ENCODE results near the gene PSMD8.

PSMD8 gene

DNA sequence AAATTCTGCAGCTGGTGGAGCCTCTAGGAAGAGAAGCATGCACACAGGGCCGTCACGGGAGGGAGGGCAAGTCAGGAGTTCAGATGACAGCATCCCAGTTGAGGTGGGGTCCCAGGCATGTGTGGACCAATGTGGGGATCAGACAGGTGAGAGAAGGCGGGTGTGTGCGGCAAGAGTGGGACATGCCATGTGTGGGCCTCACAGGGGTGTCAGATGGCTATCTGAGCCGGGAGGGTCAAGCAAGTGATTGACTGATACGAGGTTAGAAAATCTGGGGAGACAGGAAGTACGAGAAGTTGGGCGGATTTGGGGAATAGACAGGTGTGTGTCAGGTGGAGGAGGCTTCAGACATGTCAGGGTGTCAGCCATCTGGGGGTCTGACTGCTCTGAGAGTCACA, 42.8 kb downstream of the PSMD8 start:
- H3K36me3 ChIP-seq: no peaks in the 10 kb centered on the region
- TF ChIP-seq, protein P1, sequence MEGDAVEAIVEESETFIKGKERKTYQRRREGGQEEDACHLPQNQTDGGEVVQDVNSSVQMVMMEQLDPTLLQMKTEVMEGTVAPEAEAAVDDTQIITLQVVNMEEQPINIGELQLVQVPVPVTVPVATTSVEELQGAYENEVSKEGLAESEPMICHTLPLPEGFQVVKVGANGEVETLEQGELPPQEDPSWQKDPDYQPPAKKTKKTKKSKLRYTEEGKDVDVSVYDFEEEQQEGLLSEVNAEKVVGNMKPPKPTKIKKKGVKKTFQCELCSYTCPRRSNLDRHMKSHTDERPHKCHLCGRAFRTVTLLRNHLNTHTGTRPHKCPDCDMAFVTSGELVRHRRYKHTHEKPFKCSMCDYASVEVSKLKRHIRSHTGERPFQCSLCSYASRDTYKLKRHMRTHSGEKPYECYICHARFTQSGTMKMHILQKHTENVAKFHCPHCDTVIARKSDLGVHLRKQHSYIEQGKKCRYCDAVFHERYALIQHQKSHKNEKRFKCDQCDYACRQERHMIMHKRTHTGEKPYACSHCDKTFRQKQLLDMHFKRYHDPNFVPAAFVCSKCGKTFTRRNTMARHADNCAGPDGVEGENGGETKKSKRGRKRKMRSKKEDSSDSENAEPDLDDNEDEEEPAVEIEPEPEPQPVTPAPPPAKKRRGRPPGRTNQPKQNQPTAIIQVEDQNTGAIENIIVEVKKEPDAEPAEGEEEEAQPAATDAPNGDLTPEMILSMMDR (IDR thresholded peaks at IDR 0.05): no peak
- intact Hi-C loops (cut with DNase I; ENCODE audit: low total_unique reads): loop anchor here (10.0 kb wide), 1 partner anchor 88 kb away; no protein-coding TSS in a partner anchor

DNA sequence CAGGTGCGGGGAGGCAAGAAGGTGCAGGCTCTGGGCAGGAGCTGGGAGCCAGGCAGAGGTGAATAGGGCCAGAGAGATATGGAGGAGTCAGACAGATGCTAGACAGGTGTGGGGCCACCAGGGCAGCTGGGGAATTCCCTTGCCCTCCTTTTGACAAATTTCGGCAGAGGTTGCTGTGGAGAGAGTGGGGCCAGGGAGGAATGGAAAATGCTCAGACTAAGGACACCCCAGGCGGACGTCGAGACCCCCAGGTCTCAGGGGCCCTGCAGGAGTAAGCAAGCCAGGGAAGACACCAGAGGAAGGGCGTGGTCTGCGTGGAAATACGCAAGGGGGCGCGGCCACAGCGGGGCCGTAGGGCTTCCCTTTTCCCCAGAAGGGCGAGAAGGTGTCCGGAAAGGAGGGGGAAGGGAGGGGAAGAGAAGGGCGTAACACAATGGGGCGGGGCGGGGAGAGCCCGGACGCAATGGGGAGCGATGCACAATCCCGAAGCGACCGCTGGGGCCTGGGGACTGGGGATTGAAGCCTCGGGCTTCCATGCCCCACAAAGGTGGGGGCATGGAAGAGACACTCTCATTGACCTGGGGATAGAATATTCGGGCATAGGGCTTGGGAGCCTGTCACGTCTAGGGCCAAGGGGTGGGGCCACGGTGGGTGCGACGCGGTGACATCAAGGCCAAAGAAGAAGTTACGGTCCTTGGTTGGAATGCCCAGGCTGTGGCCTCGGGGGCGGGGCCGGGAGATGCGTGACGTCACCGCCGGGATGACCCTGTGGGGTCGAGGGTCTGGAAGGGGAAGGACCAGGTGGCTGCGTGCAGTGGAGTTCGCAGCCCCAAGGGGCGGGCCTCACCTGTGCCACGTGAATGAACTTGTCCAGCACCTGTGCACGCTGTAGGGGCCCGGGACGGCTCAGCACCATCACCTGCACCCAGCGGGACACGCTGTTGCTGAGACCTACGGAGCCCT, 43.5 kb downstream of the PSMD8 start:
- peaks cover 0 to 10% (median 5%) of the 10 kb centered on the region in 4 donors for H3K4me1 ChIP-seq
- TF ChIP-seq, protein P1 (IDR thresholded peaks at IDR 0.05): no peak
- H3K27ac ChIP-seq: no peak overlapping the region
- no peaks in the 10 kb centered on the region for H3K36me3 ChIP-seq
- peak in 1 of 2 donors; percentile 59 for DNase-seq
- no peaks in the 10 kb centered on the region for H3K9me3 ChIP-seq
- H3K4me3 ChIP-seq: peak overlapping the region in 1 of 2 donors; percentile 21
- intact Hi-C loops (cut with DNase I; ENCODE audit: low total_unique reads): loop anchor here (10.0 kb wide), 1 partner anchor 87 kb away; no protein-coding TSS in a partner anchor
- peaks cover 0 to 63% of the 10 kb centered on the region in 2 donors for H3K27me3 ChIP-seq

More for the DNA sequence above, 42.8 kb downstream of the PSMD8 start:
- no peaks in the 10 kb centered on the region for H3K9me3 ChIP-seq
- H3K27me3 ChIP-seq: peaks cover 0 to 59% of the 10 kb centered on the region in 2 donors
- no peak overlapping the region for H3K27ac ChIP-seq
- peaks cover 0 to 10% (median 5%) of the 10 kb centered on the region in 4 donors for H3K4me1 ChIP-seq
- no peak for DNase-seq
- H3K4me3 ChIP-seq: no peak overlapping the region

DNA sequence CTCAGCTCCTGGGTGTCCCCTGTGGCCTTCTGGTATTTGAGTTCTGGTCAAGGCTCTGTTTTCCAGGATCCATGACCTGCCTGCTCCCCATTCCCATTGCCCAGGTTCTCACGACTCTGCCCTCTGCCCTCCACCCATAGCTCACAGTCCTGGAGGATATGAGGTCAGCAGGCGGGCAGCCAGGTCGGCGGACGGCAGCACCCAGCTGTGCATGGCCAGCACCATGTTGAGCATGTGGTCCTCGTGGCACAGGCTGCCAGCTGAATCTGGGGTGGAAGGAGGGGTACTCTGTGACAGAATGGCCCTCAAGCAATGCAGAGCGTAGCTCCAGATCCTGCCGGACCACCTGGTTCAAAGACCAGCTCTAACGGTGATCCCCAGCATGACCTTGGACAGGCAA, 46.6 kb downstream of the PSMD8 start:
- H3K9me3 ChIP-seq: no peaks in the 10 kb centered on the region
- H3K27ac ChIP-seq: no peak overlapping the region
- H3K4me1 ChIP-seq: peaks cover 0 to 10% (median 5%) of the 10 kb centered on the region in 4 donors
- DNase-seq: no peak
- intact Hi-C loops (cut with DNase I; ENCODE audit: low total_unique reads): no loop called here
- TF ChIP-seq, protein P1 (IDR thresholded peaks at IDR 0.05): no peak
- H3K4me3 ChIP-seq: no peak overlapping the region
- no peaks in the 10 kb centered on the region for H3K36me3 ChIP-seq
- peaks cover 0 to 78% of the 10 kb centered on the region in 2 donors for H3K27me3 ChIP-seq

DNA sequence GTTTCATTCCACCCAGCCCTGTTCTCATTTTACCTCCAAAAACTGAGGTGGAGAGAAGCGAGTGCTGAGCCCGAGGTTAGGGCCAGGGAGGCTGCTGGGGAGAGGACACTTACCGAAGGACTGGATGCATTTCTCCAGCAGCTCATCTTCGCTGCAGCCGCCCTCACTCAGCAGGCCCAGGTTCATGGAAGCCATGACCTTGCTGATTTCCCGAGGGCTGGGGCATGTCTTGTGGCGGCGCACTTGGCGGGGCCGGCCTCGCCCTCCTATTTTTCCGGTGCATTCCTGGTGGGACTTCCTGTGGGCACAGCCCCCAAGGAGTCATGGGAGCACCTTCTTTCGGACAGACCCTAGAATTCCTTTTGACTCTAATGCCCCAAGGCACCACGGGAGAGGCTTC, 47.5 kb downstream of the PSMD8 start:
- Histone ChIP-seq H3K27me3 (peaks cover 0 to 75% of the 10 kb centered on the region in 2 donors), H3K36me3 (no peaks in the 10 kb centered on the region), H3K4me1 (peaks cover 0 to 10% (median 5%) of the 10 kb centered on the region in 4 donors), H3K27ac (no peak overlapping the region), H3K4me3 (no peak overlapping the region), H3K9me3 (no peaks in the 10 kb centered on the region)
- DNase-seq: no peak
- TF ChIP-seq, protein P1 (IDR thresholded peaks at IDR 0.05): no peak
- intact Hi-C loops (cut with DNase I; ENCODE audit: low total_unique reads): no loop called here

DNA sequence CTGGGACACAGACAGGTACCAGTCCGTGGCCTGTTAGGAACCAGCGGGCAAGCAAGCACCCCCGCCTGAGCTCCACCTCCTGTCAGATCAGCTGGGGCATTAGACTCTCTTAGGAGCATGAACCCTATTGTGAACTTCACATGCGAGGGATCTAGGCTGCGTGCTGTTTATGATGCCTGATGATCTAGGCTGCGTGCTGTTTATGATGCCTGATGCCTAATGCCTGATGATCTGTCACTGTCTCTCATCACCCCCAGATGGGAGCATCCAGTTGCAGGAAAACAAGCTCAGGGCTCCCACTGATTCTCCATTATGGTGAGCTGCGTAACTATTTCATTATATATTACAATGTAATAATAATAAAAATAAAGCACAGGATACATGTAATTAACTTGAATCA, 48.1 kb downstream of the PSMD8 start:
- Histone ChIP-seq H3K36me3 (no peaks in the 10 kb centered on the region), H3K4me1 (peaks cover 0 to 10% (median 5%) of the 10 kb centered on the region in 4 donors), H3K27me3 (peaks cover 0 to 69% of the 10 kb centered on the region in 2 donors), H3K9me3 (no peaks in the 10 kb centered on the region), H3K27ac (no peak overlapping the region), H3K4me3 (no peak overlapping the region)
- DNase-seq: no peak
- intact Hi-C loops (cut with DNase I; ENCODE audit: low total_unique reads): no loop called here
- TF ChIP-seq, protein P1 (IDR thresholded peaks at IDR 0.05): no peak

All from tibial artery (tissue), 4 donors.